Peyer's patch (tissue), 4 donors: ENCODE results near the gene LTV1. TPM values are rescaled to one million over a fixed set of nuclear protein-coding genes. Genes with fewer than 3 reads are reported as not detected.
"Not testable (repeated sequence)": the region's sequence is repeated elsewhere in the genome, so short reads cannot be mapped to it uniquely, and the experiment has no call there.

Experiments
- DNase-seq, 3 donors: peaks; one replicate each; pipeline ENCODE4 v3.0.0-alpha.2; 2017 to 2019
- H3K27ac ChIP-seq, 4 donors: fragments of 200-600 bp; sonication (generic); one replicate each; pipeline ENCODE4 v1.5.1; 2016 to 2019
- H3K27me3 ChIP-seq, 2 donors: fragments of 200-600 bp; sonication (generic); one replicate each; pipeline ENCODE4 v1.5.1; 2019
- H3K36me3 ChIP-seq, 3 donors: fragments of 200-600 bp; sonication (generic); one replicate each; pipeline ENCODE4 v1.5.1; 2016 to 2019
- H3K4me1 ChIP-seq, 4 donors: fragments of 200-600 bp; sonication (generic); one replicate each; pipeline ENCODE4 v1.5.1; 2016 to 2019
- H3K4me3 ChIP-seq, 4 donors: fragments of 200-600 bp; sonication (generic); 1 replicate in 3 of 4; 2 replicates in 1 of 4; pipeline ENCODE4 v1.5.1; 2016 to 2019; ENCODE audit warnings: mild to moderate bottlenecking in 1 of 4
- H3K9me3 ChIP-seq, 4 donors: fragments of 200-600 bp; sonication (generic); one replicate each; pipeline ENCODE4 v1.5.1; 2016 to 2019; ENCODE audit warnings: mild to moderate bottlenecking in 1 of 4
- CTCF ChIP-seq, 6 experiments: fragments of 450-650 bp in 4 of 6; fragments of 200-600 bp in 2 of 6; sonication (generic) in 1 of 6; IDR thresholded peaks; one replicate each; pipeline ENCODE4 v1.5.1; 2017 to 2019; ENCODE audit warnings: antibody characterized with exemption in 6 of 6, mild to moderate bottlenecking in 3 of 6, moderate library complexity in 1 of 6
- POLR2A ChIP-seq, 2 donors: fragments of 450-650 bp; IDR thresholded peaks; one replicate each; pipeline ENCODE4 v1.5.1; 2017; ENCODE audit warnings: antibody characterized with exemption in 2 of 2, mild to moderate bottlenecking in 2 of 2, moderate library complexity in 2 of 2
- total RNA-seq, 4 donors: library from RNA; depleted of rRNA; stranded (reverse); fragments of >200 nt; gene quantifications; one replicate each; pipeline ENCODE4 v1.1.0, GENCODE V29; 2016

The LTV1 gene, protein sequence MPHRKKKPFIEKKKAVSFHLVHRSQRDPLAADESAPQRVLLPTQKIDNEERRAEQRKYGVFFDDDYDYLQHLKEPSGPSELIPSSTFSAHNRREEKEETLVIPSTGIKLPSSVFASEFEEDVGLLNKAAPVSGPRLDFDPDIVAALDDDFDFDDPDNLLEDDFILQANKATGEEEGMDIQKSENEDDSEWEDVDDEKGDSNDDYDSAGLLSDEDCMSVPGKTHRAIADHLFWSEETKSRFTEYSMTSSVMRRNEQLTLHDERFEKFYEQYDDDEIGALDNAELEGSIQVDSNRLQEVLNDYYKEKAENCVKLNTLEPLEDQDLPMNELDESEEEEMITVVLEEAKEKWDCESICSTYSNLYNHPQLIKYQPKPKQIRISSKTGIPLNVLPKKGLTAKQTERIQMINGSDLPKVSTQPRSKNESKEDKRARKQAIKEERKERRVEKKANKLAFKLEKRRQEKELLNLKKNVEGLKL
- 10 to 100 TPM; 10.7 to 23.9 (median 11.1) TPM for total RNA-seq

- H3K27ac ChIP-seq, result peak within 1 kb of the TSS; percentile 83 to 97 (median 94)
- TF ChIP-seq CTCF (IDR thresholded peaks at IDR 0.05), result peak in 1 of 6 experiments; percentile 16
- TF ChIP-seq POLR2A (IDR thresholded peaks at IDR 0.05), result peak; percentile 61 to 68
- H3K4me3 ChIP-seq, result peak within 1 kb of the TSS; percentile 73 to 98 (median 86)
- H3K36me3 ChIP-seq, result peaks cover 0 to 35% (median 0%) of the 10 kb centered on the region in 3 donors
- DNase-seq, result peak; percentile 92 to 98 (median 97)
- peaks cover 0 to 23% (median 3%) of the 10 kb centered on the region in 4 donors for H3K4me1 ChIP-seq
- H3K9me3 ChIP-seq, result no peaks in the 10 kb centered on the region
- no peaks in the 10 kb centered on the region for H3K27me3 ChIP-seq
These were observed at the start of gene LTV1 for GRCh38 chr6:143842902-143843676. Gene LTV1 (plus strand): TSS chr6:143843338. CDS start chr6:143843478, 140 bp downstream.

- H3K9me3 ChIP-seq, H3K4me3 ChIP-seq, H3K27me3 ChIP-seq, H3K4me1 ChIP-seq, DNase-seq, H3K27ac ChIP-seq: not testable (repeated sequence)
- H3K36me3 ChIP-seq, result peaks cover 0 to 13% (median 0%) of the 10 kb centered on the region in 3 donors
These were observed 46.6 kb upstream of the LTV1 start for GRCh38 chr6:143796551-143796950.

GRCh38 chr6:143798487-143798886, 44.7 kb upstream of the LTV1 start:
- H3K27me3 ChIP-seq, H3K27ac ChIP-seq, H3K36me3 ChIP-seq, H3K4me3 ChIP-seq, DNase-seq, H3K4me1 ChIP-seq, H3K9me3 ChIP-seq: not testable (repeated sequence)

DNA sequence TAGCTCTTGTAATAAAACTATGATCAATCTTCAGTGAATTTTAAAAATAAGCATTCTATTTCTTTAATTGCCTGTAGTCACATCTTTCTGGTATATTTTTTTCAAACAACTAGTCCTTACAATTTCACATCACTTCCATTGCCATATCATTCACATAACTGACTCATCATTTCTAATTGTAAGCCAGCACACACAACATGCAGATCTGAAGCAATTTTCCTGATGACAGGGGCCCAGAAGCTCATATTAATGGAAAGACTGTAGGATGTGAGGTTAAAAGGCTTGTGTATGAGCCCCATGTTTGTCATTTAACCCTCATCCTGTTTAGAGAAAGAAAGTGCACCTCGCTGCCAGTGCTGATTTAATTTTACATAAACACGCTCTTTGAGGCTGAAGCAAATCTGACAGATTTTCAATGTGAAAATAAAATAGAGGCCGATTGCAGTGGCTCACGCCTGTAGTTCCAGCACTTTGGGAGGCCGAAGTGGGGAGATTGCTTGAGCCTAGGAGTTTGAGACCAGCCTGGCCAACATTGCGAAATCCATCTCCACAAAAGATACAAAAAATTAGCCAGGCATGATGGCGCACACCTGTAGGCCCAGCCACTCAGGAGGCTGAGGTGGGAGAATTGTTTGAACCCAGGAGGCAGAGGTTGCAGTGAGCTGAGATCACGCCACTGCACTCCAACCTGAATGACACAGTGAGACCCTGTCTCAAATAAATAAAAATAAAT, 40.1 kb upstream of the LTV1 start:
- H3K27ac ChIP-seq, result no peak overlapping the region
- H3K4me3 ChIP-seq, result no peak overlapping the region
- no peak for TF ChIP-seq POLR2A (IDR thresholded peaks at IDR 0.05)
- TF ChIP-seq CTCF (IDR thresholded peaks at IDR 0.05), result no peak

GRCh38 chr6:143803769-143804568, 39.2 kb upstream of the LTV1 start:
- Histone ChIP-seq H3K4me1 (no peaks in the 10 kb centered on the region), H3K9me3 (no peaks in the 10 kb centered on the region), H3K27ac (no peak overlapping the region), H3K36me3 (peaks cover 0 to 6% (median 0%) of the 10 kb centered on the region in 3 donors), H3K4me3 (no peak overlapping the region), H3K27me3 (no peaks in the 10 kb centered on the region)
- TF ChIP-seq CTCF (IDR thresholded peaks at IDR 0.05) (no peak), POLR2A (IDR thresholded peaks at IDR 0.05) (no peak)
- no peak for DNase-seq

More for the DNA sequence above, 40.1 kb upstream of the LTV1 start:
- H3K9me3 ChIP-seq, result no peaks in the 10 kb centered on the region
- H3K36me3 ChIP-seq, result peaks cover 0 to 6% (median 0%) of the 10 kb centered on the region in 3 donors
- DNase-seq, result no peak
- H3K4me1 ChIP-seq, result no peaks in the 10 kb centered on the region
- H3K27me3 ChIP-seq, result no peaks in the 10 kb centered on the region

- Histone ChIP-seq H3K27ac (no peak overlapping the region), H3K9me3 (no peaks in the 10 kb centered on the region), H3K4me3 (no peak overlapping the region), H3K4me1 (no peaks in the 10 kb centered on the region), H3K27me3 (no peaks in the 10 kb centered on the region), H3K36me3 (peaks cover 0 to 6% (median 0%) of the 10 kb centered on the region in 3 donors)
- no peak for TF ChIP-seq CTCF (IDR thresholded peaks at IDR 0.05)
- TF ChIP-seq POLR2A (IDR thresholded peaks at IDR 0.05), result no peak
- no peak for DNase-seq
These were observed 38.3 kb upstream of the LTV1 start for GRCh38 chr6:143804835-143805239.
